ENCODE results near the gene MYO7B.

GRCh38 chr2:127567351-127567854 is 31.9 kb downstream of the MYO7B start:
- TF ChIP-seq CTCF (IDR thresholded peaks at IDR 0.05; ENCODE audit: low read depth, low read length) (no peak), EZH2phosphoT487 (IDR thresholded peaks at IDR 0.05; ENCODE audit: low read depth) (no peak)

Data from OCI-LY3 (cell line).